Lower lobe of right lung (tissue), 2 donors: ENCODE data around the gene DDX31. TPM values are rescaled to one million over a fixed set of nuclear protein-coding genes. Genes with fewer than 3 reads are reported as not detected.

Experiments
- ATAC-seq, 2 donors: fragments of 200-7000 bp; cut with Tn5 transposase; one replicate each; pipeline ENCODE4 v1.9.1; 2020 to 2022; ENCODE audit warnings: mild to moderate bottlenecking in 2 of 2, moderate library complexity in 2 of 2
- DNase-seq: peaks from one replicate; pipeline ENCODE4 v3.0.0-alpha.2; 2020
- H3K27ac ChIP-seq: fragments of 200-600 bp; one replicate; pipeline ENCODE4 v1.8.0; 2022
- H3K27me3 ChIP-seq: fragments of 200-600 bp; one replicate; pipeline ENCODE4 v1.8.0; 2022; ENCODE audit warnings: low read depth
- H3K36me3 ChIP-seq: fragments of 200-600 bp; one replicate; pipeline ENCODE4 v1.8.0; 2022; ENCODE audit warnings: mild to moderate bottlenecking
- H3K4me1 ChIP-seq: fragments of 200-600 bp; one replicate; pipeline ENCODE4 v1.8.0; 2022
- H3K4me3 ChIP-seq: fragments of 200-600 bp; one replicate; pipeline ENCODE4 v1.8.0; 2022; ENCODE audit warnings: mild to moderate bottlenecking
- H3K9me3 ChIP-seq: fragments of 200-600 bp; one replicate; pipeline ENCODE4 v1.8.0; 2022
- CTCF ChIP-seq: fragments of 200-600 bp; IDR thresholded peaks from one replicate; pipeline ENCODE4 v1.8.0; 2022; ENCODE audit warnings: antibody characterized with exemption, mild to moderate bottlenecking
- intact Hi-C: fragments of 100-400 bp; cut with DNase I; formaldehyde crosslinking; loops from one replicate; pipeline ENCODE4 v1.11.0; 2022
- total RNA-seq: library from RNA; stranded (reverse); fragmentation: NEBNext Ultra II Directional; extraction: Animal tissue kit (Norgen Biotek cat#: 25700); gene quantifications from one replicate; pipeline ENCODE4 v1.2.1, GENCODE V29; 2021
- donor health status: DM: no; HTN: yes; CAD: no; lungs with severe emphysema.

The DDX31 gene
- total RNA-seq, 1 donor from 2014 or later = 14.1 TPM

- intact Hi-C loops = no loop called here
- DNase-seq = no peak
- Histone ChIP-seq H3K4me3 (no peak overlapping the region), H3K9me3 (no peaks in the 10 kb centered on the region), H3K27me3 (no peaks in the 10 kb centered on the region), H3K4me1 (no peaks in the 10 kb centered on the region), H3K36me3 (peaks cover 51% of the 10 kb centered on the region), H3K27ac (no peak overlapping the region)
- ATAC-seq = peak; percentile 62 to 76
- TF ChIP-seq CTCF = no peak
These were observed 7.4 kb downstream of the DDX31 start for GRCh38 chr9:132662152-132662945.

- intact Hi-C loops = no loop called here
These were observed 13.5 kb downstream of the DDX31 start for GRCh38 chr9:132656299-132656698.

GRCh38 chr9:132651259-132651658 lies 18.5 kb downstream of the DDX31 start:
- H3K27ac ChIP-seq = no peak overlapping the region
- no peak overlapping the region for H3K4me3 ChIP-seq
- H3K36me3 ChIP-seq = peaks cover 85% of the 10 kb centered on the region
- H3K9me3 ChIP-seq = no peaks in the 10 kb centered on the region
- no peaks in the 10 kb centered on the region for H3K27me3 ChIP-seq
- intact Hi-C loops = no loop called here
- TF ChIP-seq CTCF = no peak
- DNase-seq (no peak), ATAC-seq (peak in 1 of 2 donors; percentile 19)
- H3K4me1 ChIP-seq = no peaks in the 10 kb centered on the region

More at GRCh38 chr9:132656299-132656698, 13.5 kb downstream of the DDX31 start:
- DNase-seq = no peak
- no peak for TF ChIP-seq CTCF
- Histone ChIP-seq H3K4me3 (no peak overlapping the region), H3K36me3 (peaks cover 86% of the 10 kb centered on the region), H3K27ac (no peak overlapping the region), H3K9me3 (no peaks in the 10 kb centered on the region), H3K27me3 (no peaks in the 10 kb centered on the region), H3K4me1 (no peaks in the 10 kb centered on the region)
- no peak for ATAC-seq

GRCh38 chr9:132648685-132649084 lies 21.1 kb downstream of the DDX31 start:
- Histone ChIP-seq H3K4me3 (no peak overlapping the region), H3K27me3 (no peaks in the 10 kb centered on the region), H3K27ac (no peak overlapping the region), H3K4me1 (no peaks in the 10 kb centered on the region), H3K36me3 (peaks cover 87% of the 10 kb centered on the region), H3K9me3 (no peaks in the 10 kb centered on the region)
- DNase-seq = no peak
- TF ChIP-seq CTCF = no peak
- ATAC-seq = no peak
- intact Hi-C loops = no loop called here

- Histone ChIP-seq H3K27me3 (no peaks in the 10 kb centered on the region), H3K4me1 (no peaks in the 10 kb centered on the region), H3K9me3 (no peaks in the 10 kb centered on the region), H3K4me3 (no peak overlapping the region), H3K27ac (no peak overlapping the region), H3K36me3 (peaks cover 91% of the 10 kb centered on the region)
- DNase-seq (no peak), ATAC-seq (no peak)
- no peak for TF ChIP-seq CTCF
- intact Hi-C loops = no loop called here
These were observed 21.5 kb downstream of the DDX31 start for GRCh38 chr9:132648283-132648682.
